HG03520 (cell line): ENCODE results near the gene GLIS1.

Source experiments
- ATAC-seq: cut with Tn5 transposase; IDR thresholded peaks from one replicate; pipeline ENCODE4 v1.9.1; 2021; ENCODE audit warnings: mild to moderate bottlenecking, moderate library complexity; ENCODE audit not compliant: unreplicated experiment

GLIS1 gene

DNA sequence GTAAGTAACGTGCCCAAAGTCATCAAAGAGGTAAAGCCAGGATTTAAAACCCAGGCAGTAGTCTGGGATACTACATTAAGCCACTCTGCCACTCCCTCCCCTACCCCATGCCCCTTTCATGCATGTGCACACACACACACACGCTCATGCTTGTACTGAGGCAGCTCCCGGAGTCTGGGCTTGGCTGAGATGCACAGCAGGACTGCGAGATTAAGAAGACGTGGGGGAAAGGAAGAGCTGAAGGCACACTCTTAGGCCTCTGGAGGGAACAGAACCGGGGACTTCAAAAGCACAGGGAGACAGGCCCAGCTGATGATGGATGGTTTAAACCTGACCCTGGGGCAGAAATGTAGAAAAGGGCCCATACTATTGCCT is 98.3 kb downstream of the GLIS1 start:
- ATAC-seq, result no peak

DNA sequence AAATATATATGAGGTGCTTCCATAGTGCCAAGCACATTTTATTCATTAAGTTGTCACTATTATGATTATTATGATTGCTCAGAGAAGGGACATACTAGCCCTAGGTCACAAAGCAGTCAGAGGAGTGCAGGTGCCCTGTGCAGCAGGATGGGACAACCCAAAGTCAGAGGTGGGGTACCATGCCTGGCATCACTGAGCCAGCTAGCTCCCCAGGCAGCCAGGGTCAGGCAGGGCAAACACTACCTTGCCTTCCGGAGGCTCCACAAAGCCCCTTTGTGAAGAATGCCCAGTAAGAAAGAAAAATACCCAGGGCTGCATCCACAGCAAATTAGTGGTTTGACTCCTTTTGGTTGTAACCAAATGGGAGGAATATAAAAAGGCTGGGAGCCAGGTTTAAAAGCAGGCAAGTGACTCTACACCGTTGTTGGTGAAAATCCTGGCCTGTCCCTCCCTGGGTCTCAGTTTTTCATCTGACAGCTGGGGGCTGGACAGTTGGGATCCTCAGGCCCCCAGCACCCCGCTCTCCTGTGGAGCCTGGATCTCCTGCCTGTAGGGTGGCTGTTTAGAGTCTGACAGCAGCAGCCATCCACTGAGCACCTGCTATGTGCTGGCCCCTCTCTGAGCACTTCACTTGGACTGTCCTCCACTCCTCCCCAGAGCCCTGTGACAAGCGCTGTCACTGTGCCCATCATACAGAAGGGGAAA is 98.8 kb downstream of the GLIS1 start:
- no peak for ATAC-seq

DNA sequence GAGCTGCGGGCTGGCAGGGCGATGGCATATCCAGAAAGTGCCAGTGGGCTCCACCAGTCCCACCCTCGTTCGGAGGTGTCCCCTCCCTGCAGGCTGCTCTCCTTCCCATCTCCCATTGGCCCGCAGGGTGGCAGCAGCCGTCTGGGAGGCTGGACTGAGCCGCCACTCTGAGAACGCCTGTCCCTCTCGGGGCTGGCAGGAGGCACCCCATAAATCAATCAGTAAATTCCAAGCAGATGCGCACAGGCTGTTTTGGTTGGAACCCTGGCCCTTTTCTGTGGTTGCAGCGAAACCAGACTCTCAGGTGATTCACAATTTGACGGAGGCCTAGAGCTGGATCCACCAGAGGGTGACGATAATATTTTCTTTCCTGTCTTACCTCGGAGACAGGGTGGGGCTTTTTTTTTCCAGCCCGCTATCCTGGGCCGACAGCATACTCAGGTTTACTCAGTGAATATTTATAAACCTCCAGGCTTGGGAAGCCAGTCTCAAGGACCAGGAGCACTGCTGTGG is 99.7 kb downstream of the GLIS1 start:
- ATAC-seq, result no peak

DNA sequence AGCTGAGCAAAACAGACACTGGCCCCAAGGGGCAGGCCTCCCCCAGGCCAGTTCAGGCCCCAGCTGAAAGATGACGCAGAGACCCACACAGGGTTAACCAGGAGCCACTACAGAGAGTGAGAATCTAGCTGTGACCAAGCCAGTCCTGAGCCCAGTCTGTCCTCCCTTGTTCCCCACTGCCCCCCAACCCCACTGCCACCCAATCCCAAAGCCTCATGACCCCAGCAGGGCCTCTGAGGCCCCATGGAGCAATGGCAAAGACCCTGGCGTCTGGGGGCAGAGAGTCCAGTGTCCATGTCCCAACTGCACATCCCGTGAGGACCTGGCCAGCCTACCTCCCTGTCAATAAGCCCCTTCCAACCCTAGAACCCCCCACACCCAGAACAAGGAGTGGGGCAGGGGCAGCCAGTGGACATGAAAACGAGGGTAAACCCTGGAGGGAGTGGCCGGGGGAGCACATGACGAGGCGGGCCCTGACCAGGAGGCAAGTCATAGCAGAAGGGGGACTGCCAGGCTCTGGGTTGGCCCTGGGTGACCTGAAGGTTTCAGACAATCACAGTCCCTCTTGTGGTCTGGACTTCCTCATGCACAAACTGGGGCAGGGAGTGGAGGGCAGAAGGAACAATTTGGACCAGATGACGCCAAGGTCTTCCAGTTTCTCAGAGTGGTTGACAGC is 100.5 kb downstream of the GLIS1 start:
- no peak for ATAC-seq

DNA sequence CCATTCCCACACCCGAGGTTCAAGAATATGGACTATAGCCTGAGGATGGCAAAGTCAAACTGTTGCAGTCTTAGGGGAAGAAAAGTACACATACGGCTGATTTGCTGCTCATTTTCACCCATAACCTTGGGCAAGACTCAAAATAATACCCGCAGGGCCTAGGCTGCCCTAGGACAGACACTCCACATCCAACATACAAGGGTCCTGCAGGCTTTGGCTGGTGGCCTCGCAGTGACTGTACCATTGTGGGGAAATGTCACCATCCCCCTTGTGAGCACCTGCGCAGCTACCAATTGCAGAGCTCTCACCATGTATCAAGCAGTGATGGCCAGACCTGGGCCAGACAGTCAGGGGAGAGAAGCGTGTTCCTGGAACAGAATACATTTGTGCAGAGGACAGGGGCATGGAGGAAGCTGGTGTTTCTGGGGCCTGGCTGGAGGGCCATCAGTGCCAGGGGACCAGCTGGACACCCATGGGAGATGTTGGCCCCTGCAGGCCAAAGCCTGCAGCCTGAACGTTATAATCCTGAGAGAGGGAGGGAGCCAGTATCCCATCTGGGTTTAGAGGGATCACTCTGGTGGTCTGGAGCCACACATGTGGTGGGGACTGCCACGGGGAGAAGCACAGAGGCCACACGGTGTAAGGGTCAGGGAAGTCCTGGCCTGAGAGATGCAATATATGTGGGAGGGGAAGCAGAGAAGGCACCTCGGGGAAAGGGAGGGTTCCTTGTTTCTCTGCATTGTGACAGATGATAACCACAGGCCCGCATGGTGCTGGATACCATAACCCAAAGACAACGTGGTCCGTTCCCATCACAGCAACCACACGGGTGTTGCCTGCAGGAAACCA is 101.2 kb downstream of the GLIS1 start:
- ATAC-seq, result no peak

DNA sequence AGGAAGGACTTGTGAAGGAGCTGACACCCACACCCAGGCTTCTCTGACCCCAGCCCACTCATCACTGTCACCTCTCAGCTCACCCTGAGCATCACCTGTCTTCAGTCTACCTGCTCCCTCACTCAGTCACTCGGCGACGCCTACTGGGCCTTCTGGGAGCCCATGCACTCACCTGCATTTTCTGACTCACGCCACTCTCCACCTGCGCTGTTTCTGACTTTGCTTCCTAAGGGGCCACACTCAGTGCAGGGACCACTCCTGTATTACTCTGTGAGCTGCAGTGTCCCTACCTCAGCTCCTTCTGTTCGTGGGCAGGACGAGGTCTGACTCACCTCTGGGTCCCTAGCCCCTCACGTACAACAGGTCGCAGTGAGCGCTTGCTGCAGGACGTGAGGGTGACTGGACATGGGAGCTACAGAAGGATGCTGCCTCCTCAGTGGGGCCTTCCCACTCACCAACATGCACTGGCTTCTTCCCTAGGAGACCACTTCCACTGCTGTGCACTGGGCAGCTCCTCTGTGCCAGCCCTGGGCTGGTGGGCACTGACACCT is 102.3 kb downstream of the GLIS1 start:
- no peak for ATAC-seq

DNA sequence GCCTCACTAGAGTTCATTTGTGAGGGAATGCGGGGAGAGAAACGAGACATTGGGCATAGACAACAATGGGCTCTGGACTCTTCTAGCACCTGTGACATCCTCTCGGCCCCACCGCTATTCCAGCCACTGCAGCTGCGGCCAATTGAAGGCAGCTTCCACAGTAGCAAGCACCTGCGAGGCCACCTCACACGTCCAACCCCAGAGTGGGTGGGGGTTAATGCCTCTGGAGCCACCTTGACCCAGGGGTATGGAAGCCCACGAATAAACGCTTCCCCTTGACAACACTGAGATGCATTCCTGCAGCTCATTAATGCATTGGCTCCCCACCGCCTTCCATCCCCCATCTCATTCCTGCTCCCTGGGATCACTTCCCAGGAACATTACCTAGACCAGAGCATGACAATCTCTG is 104.4 kb downstream of the GLIS1 start:
- no peak for ATAC-seq

DNA sequence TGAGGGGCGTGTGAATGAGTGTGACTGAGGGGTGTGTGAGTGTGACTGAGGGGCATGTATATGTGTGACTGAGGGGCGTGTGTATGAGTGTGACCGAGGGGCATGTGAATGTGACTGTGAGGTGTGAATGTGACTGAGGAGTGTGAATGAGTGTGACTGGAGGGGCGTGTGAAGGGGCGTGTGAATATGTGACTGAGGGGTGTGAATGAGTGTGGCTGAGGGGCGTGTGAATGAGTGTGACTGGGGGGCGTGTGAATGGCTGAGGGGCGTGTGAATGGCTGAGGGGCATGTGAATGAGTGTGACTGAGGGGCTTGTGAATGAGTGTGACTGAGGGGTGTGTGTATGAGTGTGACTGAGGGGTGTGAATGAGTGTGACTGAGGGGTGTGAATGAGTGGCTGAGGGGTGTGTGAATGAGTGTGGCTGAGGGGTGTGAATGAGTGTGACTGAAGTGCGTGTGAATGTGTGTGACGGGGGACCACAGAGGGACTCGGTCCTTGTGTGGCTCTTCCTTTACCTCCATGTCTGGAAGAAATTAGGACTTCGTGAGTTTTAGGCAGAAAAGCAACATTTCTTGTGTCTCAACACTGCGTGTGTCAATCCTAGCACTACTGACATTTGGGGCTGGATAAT is 105.8 kb downstream of the GLIS1 start:
- ATAC-seq, result no peak

DNA sequence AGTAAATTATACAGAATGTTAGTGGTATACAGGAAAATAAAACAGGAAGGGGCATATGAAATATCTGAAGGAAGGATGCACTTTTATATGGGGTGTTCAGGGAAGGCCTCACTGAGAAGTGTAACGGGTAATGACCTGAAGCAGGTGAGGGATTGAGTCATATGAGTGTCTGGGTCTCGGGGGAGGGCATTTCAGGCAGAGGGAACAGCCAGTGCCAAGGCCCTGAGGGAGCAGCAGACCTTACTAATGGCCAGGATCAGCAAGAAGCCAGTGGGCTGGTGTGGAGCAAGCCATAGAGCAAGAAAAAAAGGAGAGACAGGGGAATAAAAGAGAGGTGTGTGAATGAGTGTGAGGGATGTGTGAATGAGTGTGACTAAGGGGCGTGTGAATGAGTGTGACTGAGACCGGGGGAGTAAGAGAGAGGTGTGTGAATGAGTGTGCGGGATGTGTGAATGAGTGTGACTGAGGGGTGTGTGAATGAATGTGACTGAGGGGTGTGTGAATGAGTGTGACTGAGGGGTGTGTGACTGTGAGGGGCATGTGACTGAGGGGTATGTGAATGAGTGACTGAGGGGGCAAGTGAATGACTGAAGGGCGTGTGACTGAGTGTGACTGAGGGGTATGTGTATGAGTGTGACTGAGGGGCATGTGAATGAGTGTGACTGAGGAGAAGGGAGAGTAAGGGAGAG is 107.2 kb downstream of the GLIS1 start:
- ATAC-seq, result no peak

DNA sequence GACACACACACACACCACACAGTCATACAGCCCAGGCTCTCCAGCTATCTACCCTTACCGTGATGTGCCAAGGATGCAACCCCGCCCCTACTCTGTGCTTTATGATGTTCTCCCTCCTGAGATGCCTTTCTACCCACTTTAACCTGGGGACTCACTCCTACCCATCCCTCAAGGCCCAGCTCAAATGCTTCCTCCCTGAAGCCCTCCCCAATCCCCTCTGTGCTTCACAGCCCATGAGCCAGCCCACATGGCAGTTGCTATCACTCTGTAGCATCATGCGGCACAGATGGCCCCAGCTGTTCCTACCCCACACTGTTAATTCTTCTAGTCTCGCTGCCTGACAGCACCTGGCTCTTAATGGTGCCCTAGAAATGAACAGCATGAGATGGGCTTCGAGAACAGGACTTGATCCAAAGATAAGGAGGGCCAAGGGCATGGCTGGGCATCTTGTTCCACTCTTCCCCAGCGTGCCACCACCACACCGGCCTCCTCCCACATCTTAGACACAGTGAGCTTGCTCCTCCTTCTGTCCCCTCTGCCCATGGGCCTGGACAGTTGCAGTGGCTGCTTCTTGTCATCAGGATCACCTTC is 109.8 kb downstream of the GLIS1 start:
- no peak for ATAC-seq

DNA sequence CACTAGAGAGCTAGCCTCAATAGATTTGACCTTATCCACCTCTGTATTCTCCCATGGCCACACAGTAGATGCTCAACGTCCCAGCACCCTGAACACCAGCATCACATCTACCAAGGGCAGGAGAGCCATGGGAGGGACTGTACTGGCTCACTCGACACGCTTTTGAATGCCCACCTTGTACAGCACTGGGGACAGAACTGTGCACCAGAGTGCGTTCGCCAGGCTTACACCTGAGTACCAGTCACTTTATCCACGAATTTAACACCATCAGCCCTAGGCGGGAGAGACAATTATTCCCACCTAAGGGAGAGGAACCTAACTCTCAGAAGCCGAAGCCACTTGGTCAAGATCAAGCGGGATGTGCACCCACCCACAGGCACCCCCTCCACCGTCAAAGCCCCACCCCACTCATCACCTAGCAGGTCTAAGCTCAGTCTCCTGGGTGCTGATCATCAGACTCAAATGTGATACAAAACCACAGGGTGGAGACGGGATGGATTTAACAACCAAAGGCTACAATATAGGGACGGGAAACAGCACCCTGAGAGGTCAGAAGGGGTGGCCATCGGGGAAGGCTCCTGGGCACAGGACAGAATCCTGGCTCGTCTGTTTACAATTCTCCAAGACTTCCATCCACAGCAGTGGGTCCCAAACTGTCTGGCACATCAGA is 110.5 kb downstream of the GLIS1 start:
- ATAC-seq, result no peak

DNA sequence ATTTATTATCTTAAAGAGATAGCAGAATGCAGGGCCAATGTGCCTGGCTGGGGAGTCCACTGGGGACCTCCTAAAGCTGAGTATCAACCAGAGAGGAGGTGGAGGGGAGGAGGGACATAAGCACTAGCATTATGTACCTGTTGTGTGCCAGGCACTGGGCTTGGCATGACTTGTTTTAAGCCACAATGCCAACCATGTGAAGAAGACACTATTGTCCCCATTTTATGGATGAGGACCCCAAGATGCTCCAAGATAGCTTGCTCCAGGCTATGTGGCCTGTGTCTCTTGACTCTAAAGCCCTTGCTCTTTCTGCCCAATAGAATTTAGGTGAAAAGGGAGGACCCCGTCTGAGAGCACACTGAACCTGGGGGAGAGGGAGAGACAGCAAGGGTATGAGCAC is 111.3 kb downstream of the GLIS1 start:
- no peak for ATAC-seq

DNA sequence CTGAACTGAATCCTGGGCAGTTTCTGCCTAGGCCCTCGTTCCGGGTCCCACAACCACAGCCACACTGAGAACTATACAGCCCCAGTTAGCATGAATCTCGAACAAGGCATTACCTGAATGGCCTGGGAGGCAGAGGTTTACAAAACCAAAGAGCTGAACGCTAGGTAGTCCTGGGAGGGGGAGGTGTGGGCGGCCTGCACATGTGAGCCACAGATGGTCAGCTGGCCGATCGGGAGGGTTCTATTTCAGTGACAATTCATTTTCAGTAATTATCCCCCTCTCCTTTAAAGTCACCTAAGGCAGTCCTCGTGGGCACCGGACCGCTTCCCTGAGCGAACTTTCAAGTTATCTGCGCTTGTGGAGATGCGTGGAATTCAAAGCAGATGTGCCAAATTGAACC is 111.9 kb downstream of the GLIS1 start:
- no peak for ATAC-seq

DNA sequence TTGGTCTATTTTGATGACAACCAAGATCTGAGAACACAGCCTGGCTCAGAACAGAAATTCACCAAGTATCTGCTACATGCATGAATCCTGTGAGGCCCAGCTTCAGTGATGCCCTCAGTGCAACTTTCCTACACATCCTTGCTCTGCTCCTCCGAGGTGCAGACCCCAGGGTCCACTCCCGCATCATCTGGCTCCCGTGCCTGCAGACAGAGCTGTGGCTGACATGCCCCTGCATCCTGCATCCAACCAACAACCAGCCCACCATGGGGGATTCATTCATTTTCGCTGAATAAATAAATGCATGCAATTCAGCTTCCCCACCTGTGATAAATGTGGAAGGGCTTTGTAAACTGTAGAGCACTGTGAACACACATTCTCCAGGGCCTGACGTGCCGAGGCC is 112.3 kb downstream of the GLIS1 start:
- no peak for ATAC-seq

DNA sequence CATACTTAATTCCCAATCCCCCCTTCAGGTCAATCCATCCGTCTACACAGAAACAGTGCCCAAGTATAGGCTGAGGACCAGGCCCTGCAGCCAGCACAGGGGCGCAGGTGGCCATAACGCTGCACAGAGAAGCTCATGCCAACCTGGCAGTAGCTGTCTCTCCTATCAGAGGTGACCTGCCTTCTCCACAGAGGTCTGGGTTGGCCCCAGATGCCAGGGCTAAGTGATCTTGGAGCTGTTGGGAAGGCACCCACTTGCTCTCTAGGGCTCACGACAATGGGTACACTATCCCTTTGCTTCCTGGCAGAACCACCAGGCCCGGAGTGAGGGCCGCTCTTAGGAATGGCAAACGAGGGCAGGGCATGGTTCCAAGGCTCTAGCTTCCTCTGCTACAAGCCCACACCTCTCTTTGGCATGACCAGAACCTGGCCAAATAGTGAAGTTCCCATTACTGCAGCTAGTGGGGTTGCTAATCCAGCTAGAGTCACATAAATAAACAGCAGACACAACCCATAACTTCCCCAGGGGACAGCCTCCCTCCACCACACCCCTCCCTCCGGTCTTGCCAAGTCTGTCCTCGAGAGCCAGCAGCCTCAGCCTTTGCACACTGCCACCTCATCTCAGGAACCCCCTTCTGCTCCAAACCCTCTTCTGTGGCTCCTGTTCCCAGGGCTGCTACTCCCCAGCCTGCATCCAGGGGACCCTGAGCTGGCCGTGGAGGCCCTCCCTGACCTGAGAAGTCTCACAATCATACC is 113.0 kb downstream of the GLIS1 start:
- ATAC-seq, result no peak

DNA sequence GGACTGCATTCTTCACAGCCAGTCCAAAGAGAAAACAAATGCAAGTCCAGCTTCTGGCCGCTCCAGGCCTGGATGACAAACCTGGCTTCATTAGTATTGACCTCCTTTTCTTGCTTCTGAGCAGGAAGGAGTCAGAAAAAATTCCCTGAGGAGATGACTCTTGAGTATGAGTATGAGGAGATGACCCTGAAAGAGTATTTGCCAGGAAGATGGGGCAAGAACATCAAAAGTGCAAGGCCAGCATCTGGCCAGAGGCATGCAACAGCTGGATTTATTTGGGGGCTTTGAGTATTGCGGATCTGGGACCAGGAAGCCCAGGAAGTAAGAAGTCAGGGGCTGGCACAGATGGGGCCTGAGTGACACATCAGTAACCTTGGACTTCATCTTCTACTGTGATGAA is 113.9 kb downstream of the GLIS1 start:
- no peak for ATAC-seq

DNA sequence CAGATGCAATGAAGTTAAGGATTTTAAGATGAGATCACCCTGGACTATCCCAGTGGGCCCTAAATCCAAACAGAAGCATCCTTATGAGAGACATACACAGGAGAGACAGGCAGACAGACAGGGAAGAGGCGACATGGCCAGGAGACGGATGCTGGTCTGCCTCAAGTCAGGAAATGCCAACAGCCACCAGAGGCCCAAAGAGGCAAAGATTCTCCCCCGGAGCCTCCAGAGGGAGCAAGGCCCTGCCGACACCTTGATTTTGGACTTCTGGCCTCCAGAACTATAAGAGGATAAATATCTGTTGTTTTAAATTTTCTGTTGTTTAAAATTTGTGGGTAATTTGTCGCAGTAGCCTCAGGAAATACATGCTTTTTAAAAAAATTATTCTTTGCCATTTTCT is 116.4 kb downstream of the GLIS1 start:
- no peak for ATAC-seq

DNA sequence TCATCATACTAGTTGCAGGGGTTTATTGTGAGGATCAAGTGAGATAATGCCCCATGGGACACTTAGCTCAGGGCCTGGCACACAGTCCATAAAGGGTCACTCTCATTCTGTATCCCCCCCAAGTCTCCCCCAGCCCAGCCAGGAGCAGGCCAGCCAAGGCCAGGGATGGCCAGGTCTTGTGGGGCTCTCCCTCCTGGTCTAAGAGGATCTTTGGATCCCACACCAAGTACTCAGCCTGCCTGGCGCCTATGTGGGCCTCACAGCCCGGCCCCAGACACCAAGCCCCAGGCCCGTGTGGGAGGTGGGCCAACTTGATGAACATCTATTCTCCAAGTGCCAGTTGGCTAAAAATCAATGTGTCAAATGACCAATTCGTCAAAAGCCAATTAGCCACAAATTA is 117.8 kb downstream of the GLIS1 start:
- ATAC-seq, result no peak
